Prostate gland (tissue), 2 donors: Measurements from ENCODE around the gene ULK4. TPM values are rescaled to one million over a fixed set of nuclear protein-coding genes. Genes with fewer than 3 reads are reported as not detected.
A peak's percentile ranks its signal among the peaks of the same experiment; 100 is the strongest.
"Not testable (repeated sequence)": the region's sequence is repeated elsewhere in the genome, so short reads cannot be mapped to it uniquely, and the experiment has no call there.

ENCODE experiments used
- DNase-seq: peaks from one replicate; pipeline ENCODE4 v3.0.0-alpha.2; 2019; ENCODE audit warnings: low spot score
- H3K27ac ChIP-seq, 2 donors: fragments of 200-600 bp; sonication (generic); 2 replicates each; pipeline ENCODE4 v1.5.1; 2017 to 2019
- H3K27me3 ChIP-seq: fragments of 200-600 bp; sonication (generic); replicated peaks from 2 replicates; pipeline ENCODE4 v1.5.1; 2019; ENCODE audit not compliant: insufficient read depth
- H3K36me3 ChIP-seq, 2 donors: fragments of 200-600 bp; sonication (generic); 1 replicate in 1 of 2; 2 replicates in 1 of 2; pipeline versions ENCODE4 v1.5.1 to v1.8.1; 2017 to 2019
- H3K4me1 ChIP-seq: fragments of 200-600 bp; sonication (generic); replicated peaks from 2 replicates; pipeline ENCODE4 v1.5.1; 2019
- H3K4me3 ChIP-seq, 2 donors: fragments of 200-600 bp; sonication (generic); 2 replicates each; pipeline ENCODE4 v1.5.1; 2017 to 2019
- H3K9me3 ChIP-seq: fragments of 200-600 bp; sonication (generic); 2 replicates; pipeline ENCODE4 v1.5.1; 2017
- CTCF ChIP-seq, 4 experiments: fragments of 200-600 bp in 2 of 4; fragments of 450-650 bp in 2 of 4; sonication (generic) in 2 of 4; IDR thresholded peaks; 1 replicate in 3 of 4; 2 replicates in 1 of 4; pipeline ENCODE4 v1.5.1; 2016 to 2019; ENCODE audit warnings: antibody characterized with exemption in 4 of 4, mild to moderate bottlenecking in 2 of 4, moderate library complexity in 2 of 4
- POLR2A ChIP-seq: fragments of 450-650 bp; IDR thresholded peaks from one replicate; pipeline ENCODE4 v1.6.1; 2016; ENCODE audit warnings: antibody characterized with exemption, mild to moderate bottlenecking
- POLR2AphosphoS5 ChIP-seq: sonication (generic); formaldehyde crosslinking; IDR thresholded peaks from one replicate; pipeline ENCODE4 v1.6.1; 2017; ENCODE audit warnings: antibody characterized with exemption
- WGBS: methylation state at CpG from one replicate; pipeline ENCODE4 v1.1.5; 2018; 5-methylcytosine and 5-hydroxymethylcytosine counted together
- intact Hi-C: fragments of 100-400 bp; cut with DNase I; formaldehyde crosslinking; loops from one replicate; pipeline ENCODE4 v1.14.2; 2022
- total RNA-seq, 2 donors: library from RNA; depleted of rRNA; stranded (reverse); fragments of >200 nt; gene quantifications; one replicate each; pipeline ENCODE4 v1.1.0, GENCODE V29; 2016

ULK4 gene
- total RNA-seq, 2 donors from 2014 or later = 23.1 to 33.7 TPM

- intact Hi-C loops = no loop called here
- 97% methylated on average over 1 of the region's 1 CpG for WGBS
- TF ChIP-seq POLR2A (no peak), POLR2AphosphoS5 (no peak), CTCF (IDR thresholded peaks at IDR 0.05) (no peak)
- DNase-seq = no peak
- H3K4me1 ChIP-seq = no peaks in the 10 kb centered on the region
- H3K27ac ChIP-seq = no peak overlapping the region
- no peaks in the 10 kb centered on the region for H3K9me3 ChIP-seq
- no peaks in the 10 kb centered on the region for H3K27me3 ChIP-seq
- H3K36me3 ChIP-seq = no peaks in the 10 kb centered on the region
- H3K4me3 ChIP-seq = no peak overlapping the region
Observed at GRCh38 chr3:41700155-41700554, 261.7 kb downstream of the ULK4 start.

- 96% methylated on average over 3 of the region's 3 CpGs for WGBS
- no peaks in the 10 kb centered on the region for H3K4me1 ChIP-seq
- no peaks in the 10 kb centered on the region for H3K9me3 ChIP-seq
- no peaks in the 10 kb centered on the region for H3K36me3 ChIP-seq
- H3K4me3 ChIP-seq = no peak overlapping the region
- no peaks in the 10 kb centered on the region for H3K27me3 ChIP-seq
- no peak for TF ChIP-seq POLR2A
- TF ChIP-seq CTCF (IDR thresholded peaks at IDR 0.05) = no peak
- TF ChIP-seq POLR2AphosphoS5 = no peak
- no peak for DNase-seq
- no peak overlapping the region for H3K27ac ChIP-seq
- intact Hi-C loops = no loop called here
Observed at GRCh38 chr3:41698898-41699297, 263.0 kb downstream of the ULK4 start.

- Histone ChIP-seq H3K27me3 (no peaks in the 10 kb centered on the region), H3K4me1 (no peaks in the 10 kb centered on the region), H3K27ac (no peak overlapping the region), H3K4me3 (no peak overlapping the region), H3K9me3 (no peaks in the 10 kb centered on the region), H3K36me3 (no peaks in the 10 kb centered on the region)
- no peak for DNase-seq
- TF ChIP-seq POLR2AphosphoS5 (no peak), CTCF (IDR thresholded peaks at IDR 0.05) (no peak), POLR2A (no peak)
- WGBS = 86% methylated on average over 1 of the region's 1 CpG
- intact Hi-C loops = no loop called here
Observed at GRCh38 chr3:41697702-41698101, 264.2 kb downstream of the ULK4 start.

- WGBS = 90% methylated on average over 12 of the region's 12 CpGs
- H3K4me3 ChIP-seq, H3K4me1 ChIP-seq, H3K9me3 ChIP-seq, intact Hi-C loops, H3K36me3 ChIP-seq, DNase-seq, H3K27me3 ChIP-seq, H3K27ac ChIP-seq: not testable (repeated sequence)
- TF ChIP-seq CTCF (IDR thresholded peaks at IDR 0.05) = peak in 1 of 4 experiments; percentile 4
Observed at GRCh38 chr3:41695806-41696205, 266.1 kb downstream of the ULK4 start.

- no peak overlapping the region for H3K4me3 ChIP-seq
- intact Hi-C loops = no loop called here
- no peaks in the 10 kb centered on the region for H3K9me3 ChIP-seq
- WGBS = 13% methylated on average over 3 of the region's 3 CpGs
- H3K27ac ChIP-seq = no peak overlapping the region
- no peak for TF ChIP-seq POLR2AphosphoS5
- TF ChIP-seq POLR2A = no peak
- no peak for TF ChIP-seq CTCF (IDR thresholded peaks at IDR 0.05)
- H3K4me1 ChIP-seq = no peaks in the 10 kb centered on the region
- DNase-seq = no peak
- H3K27me3 ChIP-seq = no peaks in the 10 kb centered on the region
- no peaks in the 10 kb centered on the region for H3K36me3 ChIP-seq
Observed at GRCh38 chr3:41693799-41694198, 268.1 kb downstream of the ULK4 start.
